Endothelial cell of umbilical vein (primary cell): Measurements from ENCODE around the gene LECT2.

Experiments
- POLR2AphosphoS5 ChIP-seq: IDR thresholded peaks from 2 replicates; pipeline ENCODE4 v1.6.1; 2012; ENCODE audit warnings: low read depth, mild to moderate bottlenecking, control low read depth, low read length, moderate library complexity; ENCODE audit not compliant: insufficient read depth
- TF ChIP-seq, protein P1 (sequence below), 2 donors: IDR thresholded peaks; 1 replicate in 1 of 2; 2 replicates in 1 of 2; pipeline ENCODE4 v1.5.1; 2011; ENCODE audit warnings: low read length in 2 of 2, mild to moderate bottlenecking in 2 of 2, moderate library complexity in 2 of 2, control low read depth in 1 of 2, inconsistent platforms in 1 of 2, low read depth in 1 of 2; ENCODE audit not compliant: insufficient read depth in 1 of 2; ENCODE audit errors: extremely low read depth in 1 of 2

DNA sequence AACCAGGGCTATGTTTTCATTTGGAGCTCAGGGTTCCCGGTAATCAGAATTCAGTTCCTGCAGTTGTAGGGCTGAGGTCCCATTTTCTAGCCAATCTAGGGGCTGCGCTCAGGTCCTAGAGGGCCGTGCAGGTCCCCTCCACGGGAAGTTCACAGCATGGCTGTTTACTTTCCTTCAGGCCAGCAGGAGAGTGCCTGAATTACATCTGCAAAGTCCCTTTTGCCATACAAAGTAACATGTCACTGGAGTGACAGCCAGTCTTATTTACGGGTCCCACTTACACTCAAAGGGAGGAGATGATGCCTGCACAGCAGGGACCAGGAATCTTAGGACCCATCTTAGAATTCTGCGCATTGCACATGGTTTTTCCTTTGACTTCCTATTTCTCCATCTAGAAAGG lies 44.1 kb upstream of the LECT2 start:
- TF ChIP-seq, protein P1, sequence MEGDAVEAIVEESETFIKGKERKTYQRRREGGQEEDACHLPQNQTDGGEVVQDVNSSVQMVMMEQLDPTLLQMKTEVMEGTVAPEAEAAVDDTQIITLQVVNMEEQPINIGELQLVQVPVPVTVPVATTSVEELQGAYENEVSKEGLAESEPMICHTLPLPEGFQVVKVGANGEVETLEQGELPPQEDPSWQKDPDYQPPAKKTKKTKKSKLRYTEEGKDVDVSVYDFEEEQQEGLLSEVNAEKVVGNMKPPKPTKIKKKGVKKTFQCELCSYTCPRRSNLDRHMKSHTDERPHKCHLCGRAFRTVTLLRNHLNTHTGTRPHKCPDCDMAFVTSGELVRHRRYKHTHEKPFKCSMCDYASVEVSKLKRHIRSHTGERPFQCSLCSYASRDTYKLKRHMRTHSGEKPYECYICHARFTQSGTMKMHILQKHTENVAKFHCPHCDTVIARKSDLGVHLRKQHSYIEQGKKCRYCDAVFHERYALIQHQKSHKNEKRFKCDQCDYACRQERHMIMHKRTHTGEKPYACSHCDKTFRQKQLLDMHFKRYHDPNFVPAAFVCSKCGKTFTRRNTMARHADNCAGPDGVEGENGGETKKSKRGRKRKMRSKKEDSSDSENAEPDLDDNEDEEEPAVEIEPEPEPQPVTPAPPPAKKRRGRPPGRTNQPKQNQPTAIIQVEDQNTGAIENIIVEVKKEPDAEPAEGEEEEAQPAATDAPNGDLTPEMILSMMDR (IDR thresholded peaks at IDR 0.05; ENCODE audit: extremely low read depth in 1 of 2, insufficient read depth in 1 of 2, low read depth in 1 of 2, low read length in 2 of 2) = no peak
- TF ChIP-seq POLR2AphosphoS5 = no peak
